Epithelial cell of prostate (primary cell): Measurements from ENCODE around the gene CD7.
"Not testable (repeated sequence)": the region's sequence is repeated elsewhere in the genome, so short reads cannot be mapped to it uniquely, and the experiment has no call there.

Source experiments
- DNase-seq: peaks from one replicate; pipeline ENCODE4 v3.0.0-alpha.2; 2011; ENCODE audit warnings: low read depth, low spot score
- H3K27ac ChIP-seq: fragments of 450-650 bp; 2 replicates; pipeline ENCODE4 v1.5.1; 2017; ENCODE audit warnings: mild to moderate bottlenecking

Gene CD7

DNA sequence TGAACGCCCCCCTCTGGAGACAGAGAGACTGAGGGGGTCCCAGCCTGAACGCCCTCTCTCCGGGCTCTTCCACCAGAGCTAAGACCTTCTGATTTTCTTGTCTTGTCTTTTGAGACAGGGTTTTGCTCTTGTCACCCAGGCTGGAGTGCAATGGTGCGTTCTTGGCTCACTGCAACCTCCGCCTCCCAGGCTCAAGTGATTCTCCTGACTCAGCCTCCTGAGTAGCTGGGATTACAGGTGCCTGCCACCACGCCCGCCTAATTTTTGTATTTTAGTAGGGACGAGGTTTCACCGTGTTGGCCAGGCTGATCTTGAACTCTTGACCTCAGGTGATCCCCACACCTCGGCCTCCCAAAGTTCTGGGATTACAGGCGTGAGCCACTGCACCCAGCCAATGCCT lies 30.6 kb upstream of the CD7 start:
- not testable (repeated sequence) for DNase-seq, H3K27ac ChIP-seq

DNA sequence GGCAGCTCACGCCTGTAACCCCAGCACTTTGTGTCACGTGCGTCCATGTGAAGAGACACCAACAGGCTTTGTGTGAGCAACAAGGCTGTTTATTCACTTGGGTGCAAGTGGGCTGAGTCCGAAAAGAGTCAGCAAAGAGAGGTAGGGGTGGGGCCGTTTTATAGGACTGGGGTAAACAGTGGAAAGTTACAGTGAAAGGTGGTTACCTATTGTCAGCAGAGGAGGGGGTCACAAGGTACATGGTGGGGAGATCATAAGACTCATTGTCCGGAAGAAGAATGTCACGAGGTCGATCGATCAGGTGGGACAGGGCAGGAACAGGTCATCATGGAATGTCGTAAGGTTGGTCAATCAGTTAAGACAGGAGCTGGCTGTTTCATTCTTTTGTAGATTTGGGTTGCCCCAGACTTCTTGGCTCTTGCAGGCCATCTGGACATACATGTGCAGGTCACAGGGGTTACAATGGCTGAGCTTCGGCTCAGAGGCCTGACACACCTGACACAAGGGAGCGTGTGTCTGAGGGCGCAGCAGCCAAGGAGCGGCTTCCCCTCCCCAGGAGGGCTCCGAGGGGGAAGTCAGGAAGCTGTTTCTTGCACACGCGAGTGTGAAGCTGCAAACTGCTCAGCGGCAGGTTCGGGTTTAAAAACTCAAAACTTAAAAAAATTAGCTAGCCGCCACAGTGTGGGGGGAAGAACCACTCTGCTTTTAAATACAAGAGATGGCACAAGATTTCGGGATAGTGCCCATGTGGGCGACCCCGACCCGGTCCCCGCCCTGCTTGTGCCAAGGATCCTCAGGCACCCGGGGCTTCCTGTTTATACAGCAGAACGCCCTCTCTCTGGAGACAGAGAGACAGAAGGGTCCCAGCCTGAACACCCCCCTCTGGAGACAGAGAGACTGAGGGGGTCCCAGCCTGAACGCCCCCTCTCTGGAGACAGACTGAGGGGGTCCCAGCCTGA lies 29.2 kb upstream of the CD7 start:
- DNase-seq: no peak
- H3K27ac ChIP-seq: no peak overlapping the region

DNA sequence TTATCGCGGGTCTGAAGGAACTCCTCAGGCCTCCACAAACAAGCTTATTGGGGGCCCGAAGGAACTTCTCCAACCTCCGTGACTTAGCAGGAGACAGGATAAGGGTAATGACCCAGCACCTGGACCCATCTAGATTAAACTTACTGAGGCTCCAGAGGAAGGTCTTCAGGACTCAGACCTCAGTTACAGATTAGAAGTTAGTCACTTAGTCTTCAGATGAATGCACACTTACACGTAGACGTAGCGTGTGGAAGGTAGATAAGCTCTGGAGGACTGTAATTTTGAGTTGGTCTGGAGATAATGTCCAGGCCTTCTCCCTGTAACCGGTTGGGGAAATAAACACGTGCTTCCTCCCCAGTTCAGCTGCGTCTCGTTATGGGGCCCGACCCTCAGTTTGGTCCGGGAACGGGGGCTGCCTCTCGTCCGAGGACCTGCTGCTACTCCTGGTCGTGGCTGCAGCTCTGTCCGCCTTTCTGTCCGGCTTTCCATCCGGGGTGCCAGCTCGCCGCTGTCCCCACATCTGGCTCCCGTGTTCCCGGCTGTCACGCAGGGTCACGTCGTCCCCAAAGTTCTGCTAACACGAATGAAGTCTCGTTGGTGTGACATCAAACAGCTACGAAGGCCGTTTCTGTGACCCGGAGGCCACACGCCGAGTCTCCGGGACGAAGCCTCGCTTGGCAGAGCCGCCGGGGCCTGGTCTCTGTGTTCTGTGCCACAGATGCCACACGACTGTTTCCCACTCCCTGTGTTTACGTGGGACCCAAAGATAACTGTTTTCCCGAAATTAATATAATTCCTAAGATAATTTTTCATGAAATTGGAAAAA lies 28.0 kb upstream of the CD7 start:
- no peak for DNase-seq
- no peak overlapping the region for H3K27ac ChIP-seq

DNA sequence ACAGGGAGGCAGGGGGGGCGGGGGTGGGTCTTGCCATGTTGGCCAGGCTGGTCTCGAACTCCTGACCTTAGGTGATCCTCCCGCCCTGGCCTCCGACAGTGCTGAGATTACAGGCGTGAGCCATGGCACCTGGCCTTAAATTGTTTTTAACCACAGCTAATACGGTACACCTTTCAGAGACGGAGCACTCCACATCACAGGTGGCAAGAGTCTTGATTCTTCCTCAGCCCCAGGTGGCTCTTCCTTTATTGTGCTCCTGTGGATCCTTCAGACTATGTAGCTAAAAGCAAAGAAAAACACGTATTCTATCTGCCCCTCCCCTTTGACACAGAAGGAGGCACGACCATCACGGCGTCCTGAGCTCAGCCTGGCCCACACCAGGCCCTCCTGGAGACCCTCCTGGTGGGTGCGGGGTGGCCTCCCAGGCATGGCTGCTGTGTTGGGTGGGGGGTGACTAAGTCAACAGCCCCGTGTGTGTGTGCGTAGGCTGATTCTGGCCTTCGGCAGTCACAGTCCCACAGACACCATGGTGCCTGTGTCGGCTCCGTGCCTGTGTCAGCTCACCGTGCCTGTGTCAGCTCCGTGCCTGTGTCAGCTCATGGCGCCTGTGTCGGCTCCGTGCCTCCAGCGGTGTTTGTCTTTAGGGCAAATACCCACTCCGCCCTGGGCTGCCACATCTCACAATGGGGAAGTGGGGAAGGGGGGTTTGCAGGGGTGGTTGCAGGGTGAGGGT lies 26.9 kb upstream of the CD7 start:
- no peak for DNase-seq
- no peak overlapping the region for H3K27ac ChIP-seq

DNA sequence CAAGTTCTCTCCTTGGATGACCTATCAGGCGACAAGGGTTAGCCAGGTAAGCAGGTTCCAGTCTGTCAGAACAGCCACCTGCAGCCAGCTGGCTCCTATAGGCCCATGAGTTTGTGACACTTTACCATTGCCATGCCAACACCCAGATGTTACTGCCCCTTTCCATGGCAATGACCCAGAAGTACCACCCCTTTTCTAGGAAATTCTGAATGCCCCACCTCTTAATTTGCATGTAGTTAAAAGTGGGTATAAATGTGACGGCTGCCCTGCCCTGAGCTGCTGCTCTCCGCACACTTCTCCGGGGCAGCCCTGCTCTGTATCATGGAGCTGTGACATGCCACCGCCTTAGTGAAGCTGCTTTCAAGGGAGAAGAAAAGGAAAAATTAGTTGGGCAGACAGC lies 26.2 kb upstream of the CD7 start:
- DNase-seq: no peak
- H3K27ac ChIP-seq: no peak overlapping the region

DNA sequence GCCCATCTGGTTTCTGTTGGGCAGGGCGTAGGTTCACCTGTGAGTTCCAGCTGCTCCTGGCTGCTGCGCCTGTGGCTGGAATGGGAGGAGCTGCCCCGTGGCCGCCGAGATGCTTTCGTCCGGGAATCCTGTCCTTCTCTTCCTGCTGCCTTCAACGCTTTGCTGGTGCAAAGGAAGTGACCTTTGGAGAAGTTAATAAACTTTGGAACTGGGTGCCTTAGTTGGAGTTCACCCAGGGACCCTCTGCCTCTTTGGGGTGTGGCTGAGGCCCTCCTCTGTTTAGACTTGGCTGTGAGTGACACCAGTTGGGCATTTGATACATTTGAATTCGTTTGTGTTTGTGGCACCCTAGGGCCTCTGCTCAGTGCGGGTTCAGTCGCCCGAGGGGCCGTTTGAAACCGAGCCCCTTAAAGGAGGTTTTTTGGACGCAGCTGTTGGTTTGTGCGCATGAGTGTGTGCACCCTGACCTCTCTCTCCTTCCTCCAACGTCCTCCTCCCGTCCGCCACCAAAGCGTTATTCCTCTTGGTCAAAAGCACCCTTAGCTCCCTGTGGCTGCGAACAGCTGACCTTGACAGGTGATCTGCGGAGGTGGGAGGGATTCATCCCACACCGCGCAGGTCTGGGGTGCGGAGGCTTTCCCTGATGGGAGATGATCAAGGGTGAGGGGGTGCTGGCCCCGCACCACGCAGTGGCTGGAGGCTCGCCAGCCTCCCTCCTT lies 25.1 kb upstream of the CD7 start:
- DNase-seq: no peak
- no peak overlapping the region for H3K27ac ChIP-seq

DNA sequence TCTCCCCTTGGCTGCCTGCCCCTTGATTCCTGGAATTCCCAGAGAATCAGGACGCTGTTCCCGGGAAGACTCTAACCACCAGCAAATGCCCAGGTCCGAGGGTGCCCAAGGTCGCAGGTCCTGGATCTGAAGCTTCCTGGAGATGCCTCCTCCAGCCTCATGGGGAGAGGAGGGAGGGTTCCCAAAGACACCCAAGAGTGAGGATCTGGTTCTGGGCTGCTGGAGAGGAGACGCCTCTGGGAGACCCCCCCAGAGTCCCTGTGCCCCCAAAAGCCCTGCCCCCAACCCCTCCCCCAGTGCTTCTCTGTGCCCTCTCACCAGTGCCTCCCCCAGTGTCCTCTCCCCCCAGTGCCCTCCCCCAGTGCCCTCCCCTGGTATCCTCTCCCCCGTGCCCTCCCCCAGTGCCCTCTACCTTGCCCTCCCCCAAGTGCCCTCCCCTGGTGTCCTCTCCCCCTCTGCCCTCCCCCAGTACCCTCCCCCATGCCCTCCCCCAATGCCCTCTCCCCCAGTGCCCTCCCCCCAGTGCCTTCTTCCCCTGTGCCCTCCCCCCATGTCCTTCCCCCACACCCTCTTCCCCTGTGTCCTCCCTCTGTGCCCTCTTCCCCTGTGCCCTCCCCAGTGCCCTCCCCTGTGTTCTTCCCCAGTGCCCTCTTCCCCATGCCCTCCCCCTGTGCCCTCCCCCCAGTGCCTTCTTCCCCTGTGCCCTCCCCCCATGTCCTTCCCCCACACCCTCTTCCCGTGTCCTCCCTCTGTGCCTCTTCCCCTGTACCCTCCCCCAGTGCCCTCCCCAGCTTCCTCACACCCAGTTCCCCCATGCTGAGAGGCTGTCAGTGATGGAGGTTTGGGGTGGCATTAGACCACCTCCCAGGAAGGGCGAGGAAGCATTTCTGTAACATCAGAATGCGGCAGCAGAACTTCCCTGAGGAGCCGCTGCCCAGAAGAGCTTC lies 22.5 kb upstream of the CD7 start:
- no peak for DNase-seq
- no peak overlapping the region for H3K27ac ChIP-seq

DNA sequence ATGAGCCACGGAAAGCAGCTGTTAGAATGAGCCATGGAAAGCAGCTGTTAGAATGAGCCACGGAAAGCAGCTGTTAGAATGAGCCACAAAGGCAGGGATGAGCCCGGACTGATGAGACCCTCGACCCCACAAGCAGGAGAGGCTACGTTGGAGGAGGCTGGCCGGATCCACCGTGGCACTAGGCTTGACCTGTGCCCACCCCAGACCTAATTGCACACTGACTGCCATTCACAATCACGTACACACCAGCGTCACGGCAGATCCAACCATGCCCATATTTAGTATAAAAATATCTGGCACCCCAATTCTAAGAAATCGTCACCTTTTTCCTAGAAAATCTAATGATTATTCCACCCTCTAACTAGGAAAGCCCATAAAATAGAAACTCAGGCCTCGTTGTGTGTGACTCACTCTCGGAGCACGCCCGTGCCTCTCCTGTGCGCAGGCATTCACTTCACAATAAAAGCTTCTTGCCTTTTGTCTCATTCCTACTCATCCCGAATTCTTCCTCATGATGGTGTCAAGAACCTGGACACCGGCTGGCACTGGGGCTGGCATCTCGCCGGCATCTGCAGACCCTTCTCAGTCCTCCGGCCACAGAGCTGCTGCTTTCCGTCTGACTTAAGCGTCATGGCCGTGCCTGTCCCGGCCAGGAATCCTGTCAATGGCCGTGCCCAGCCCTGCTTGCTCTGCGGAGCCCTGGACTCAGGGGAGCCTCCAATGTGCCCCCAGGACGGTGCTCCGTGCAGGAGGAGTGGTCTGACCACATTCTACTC lies 21.6 kb upstream of the CD7 start:
- H3K27ac ChIP-seq: no peak overlapping the region
- DNase-seq: no peak

DNA sequence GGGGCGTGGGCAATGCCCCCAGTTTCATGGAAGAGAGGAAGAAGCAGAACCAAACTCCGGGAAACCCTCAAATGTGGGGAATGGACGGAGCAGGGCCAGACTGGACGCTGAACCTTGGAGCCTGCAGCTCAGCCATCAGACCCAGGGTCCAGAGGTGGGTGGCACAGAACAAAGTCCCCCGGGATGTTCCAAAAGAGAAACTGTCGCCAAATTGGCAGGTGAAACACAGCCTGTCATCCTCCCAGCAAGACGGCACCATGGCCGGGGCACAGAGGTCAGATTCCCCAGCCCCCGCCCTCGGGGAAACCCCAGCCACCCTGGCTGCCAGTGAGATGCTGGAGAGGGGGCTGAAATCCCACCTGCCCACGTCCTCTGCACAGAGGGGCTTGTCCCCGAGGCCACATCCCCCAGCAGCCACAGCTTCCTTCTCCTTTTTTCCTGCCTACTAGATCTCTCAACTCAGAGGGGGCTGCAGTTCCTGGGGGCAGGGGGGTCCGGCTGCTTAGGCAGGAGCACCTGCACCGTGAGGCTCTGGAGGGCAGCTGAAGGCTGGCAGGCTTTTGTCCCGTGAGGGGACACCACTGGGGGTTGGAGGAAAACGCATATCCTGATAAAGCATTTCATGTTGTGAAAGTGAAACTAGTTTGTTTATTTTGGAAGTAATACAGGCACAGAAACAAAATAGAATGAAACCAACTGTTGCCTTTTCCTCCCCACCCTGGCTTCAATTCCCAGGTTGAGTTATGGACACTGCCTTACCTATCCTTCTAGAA lies 17.4 kb upstream of the CD7 start:
- no peak overlapping the region for H3K27ac ChIP-seq
- DNase-seq: no peak

DNA sequence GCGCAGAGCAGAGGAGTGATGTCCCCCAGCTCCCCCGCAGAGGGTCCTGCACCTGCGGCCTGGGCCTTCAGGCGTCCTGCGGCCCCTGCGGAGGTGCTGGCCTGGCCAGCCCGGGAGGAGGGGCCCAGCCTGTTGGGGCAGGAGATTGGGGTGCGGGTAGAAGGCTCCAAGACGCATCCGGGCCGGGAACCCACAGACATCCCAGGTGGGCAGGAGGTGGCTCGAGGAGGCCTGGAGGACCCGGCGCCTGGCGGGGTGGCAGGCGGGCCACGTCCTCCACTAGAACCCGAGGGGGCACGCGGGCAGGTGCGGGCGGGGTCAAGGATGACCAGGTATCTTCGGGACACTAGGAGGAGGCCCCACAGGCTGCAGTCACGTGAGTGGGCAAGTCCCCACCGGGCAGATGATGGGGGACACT lies 16.8 kb upstream of the CD7 start:
- H3K27ac ChIP-seq: no peak overlapping the region
- DNase-seq: no peak

DNA sequence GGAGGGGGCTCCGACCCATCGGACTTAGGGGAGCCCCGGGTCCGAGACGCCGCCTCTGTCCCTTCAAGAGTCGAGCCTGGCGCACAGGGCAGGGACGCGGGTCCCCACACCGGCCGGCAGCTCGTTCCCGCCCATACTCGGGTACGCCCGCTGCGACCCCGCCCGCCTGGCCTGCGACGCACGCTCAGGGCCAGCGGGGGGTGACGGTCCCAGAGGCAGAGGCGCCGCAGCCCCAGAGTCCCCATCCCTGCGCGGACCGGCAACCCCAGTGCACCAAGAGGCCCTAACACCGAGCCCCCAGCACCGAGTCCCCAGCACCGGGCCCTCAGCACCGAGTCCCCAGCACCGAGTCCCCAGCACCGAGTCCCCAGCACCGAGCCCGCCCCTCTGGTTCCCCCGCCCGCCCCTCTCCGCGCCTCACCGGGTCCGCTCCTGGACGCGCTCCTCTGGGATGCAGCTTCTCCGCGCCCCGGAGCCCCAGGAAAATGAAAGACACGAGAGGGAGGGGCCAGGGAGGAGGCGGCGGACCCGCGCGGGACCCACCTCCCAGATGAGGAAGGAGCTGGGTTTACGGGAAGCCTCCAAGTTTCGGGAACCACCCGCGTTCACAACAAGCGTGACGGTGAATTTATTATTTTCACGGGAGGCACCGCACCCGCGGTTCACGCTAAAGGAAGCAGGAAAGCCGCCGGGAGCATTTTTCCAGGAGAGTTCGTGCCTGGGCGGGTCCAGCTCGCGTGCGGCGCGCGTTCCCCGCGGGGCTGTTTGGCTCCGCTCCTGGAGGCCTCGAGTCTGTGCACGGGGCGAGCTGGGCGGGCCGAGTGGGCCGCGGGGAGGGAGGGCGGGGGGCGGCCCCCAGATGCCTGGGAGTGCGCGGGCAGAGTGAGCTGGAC lies 16.1 kb upstream of the CD7 start, which contains the start of gene SECTM1:
Gene SECTM1 (minus strand): TSS at position 488 of the 893 bp plus-strand sequence. CDS start 6,526 bp downstream, outside the sequence.
- DNase-seq: no peak
- no peak within 1 kb of the TSS for H3K27ac ChIP-seq

DNA sequence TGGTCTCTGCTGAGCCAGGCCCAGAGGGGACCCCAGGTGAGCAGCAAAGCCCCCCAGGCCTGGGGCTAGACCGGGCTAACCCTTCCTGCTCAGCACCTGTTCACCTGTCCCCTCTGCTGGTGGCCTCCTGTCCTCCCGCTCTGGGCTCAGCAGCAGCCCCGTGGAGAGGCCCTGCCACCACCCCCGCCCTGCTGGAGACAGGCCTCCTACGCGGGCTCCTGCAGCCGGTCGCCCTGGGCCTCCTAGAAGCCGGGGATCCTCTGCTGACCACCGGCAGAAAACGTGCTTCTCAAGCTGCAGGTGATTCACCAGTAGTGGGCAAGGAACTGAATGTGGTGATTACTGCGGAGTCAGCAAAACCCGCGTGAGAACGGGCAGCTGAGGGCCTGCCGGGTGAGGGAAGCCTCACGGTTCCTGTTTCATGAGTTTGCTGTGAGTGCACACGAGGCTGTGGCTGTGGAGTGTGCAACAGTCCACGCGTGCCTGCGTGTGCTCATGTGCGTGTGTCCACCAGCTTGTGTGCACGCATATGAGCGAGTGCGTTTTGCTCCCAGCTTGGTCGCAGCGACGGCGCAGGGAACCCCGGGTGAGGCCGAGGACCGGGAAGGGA lies 15.4 kb upstream of the CD7 start:
- DNase-seq: no peak
- H3K27ac ChIP-seq: no peak overlapping the region

DNA sequence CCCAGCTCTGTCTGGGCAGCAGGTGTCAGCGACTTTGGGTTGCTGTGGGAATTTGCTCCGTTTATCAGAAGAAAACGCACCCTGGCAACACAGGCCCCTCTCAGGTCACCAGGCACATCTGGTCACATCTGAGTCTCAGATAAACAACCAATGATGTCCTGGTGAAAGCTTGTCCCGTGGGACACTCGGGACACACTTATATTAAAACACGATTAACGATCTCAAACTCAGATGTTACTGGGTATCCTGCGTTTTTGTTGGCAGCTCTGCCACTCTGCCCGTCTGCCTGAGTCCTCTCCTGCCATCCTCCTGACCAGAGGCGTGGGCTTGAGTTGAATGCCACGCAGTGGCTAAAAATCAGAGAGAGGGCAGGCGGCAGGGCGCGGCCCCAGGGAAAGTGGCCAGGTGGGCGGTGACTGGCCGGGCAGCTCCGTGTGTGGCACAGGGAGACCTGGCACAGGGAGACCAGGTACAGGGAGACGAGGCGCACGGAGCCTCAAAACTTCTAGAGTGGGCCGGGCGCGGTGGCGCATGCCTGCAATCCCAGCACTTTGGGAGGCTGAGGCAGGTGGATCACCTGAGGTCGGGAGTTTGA lies 14.0 kb upstream of the CD7 start:
- no peak for DNase-seq
- H3K27ac ChIP-seq: no peak overlapping the region

DNA sequence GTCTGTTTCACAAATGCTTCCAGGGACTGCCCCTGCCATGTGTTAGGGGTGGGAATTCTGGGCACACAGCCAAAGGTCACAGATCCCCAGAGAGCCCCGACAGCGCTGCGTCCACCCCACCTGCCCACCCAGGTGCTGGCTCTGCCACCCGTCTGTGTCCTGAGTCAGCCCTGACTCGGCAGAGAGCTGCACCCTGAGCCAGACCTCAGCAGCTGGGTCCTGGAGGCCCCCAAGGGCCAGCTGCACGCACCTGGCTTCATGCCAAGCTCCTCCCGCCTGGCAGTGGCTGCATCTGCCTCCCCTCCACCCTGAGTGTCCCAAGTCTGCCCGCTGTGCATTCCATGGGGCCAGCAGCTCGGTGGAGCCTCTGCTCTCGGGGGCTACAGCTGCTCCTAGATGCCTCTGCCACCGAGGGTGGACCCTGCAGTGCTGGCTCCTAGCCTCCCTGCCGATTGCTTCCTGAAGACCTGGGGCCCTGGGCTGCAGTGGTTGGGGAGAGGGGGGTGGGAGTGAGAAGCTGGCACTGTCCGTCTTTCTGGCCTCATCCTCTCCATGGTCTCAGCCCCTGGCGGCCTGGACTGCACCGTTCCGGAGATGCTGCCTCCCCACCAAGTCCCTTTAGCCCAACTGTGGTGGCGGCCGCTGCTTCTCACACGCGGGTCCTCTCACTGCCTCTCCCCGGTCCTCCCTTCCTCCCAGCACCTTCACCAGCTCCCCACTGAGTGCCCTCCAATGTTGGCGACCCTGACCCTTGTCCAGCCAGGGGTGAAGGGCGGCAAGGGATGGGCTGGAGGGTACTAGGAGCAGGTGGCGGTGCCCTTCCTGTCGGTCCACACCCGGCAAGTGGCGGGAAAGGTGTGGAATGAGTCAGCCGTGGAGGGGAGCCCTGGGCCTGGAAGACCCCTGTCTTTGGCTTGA lies 13.2 kb upstream of the CD7 start:
- no peak overlapping the region for H3K27ac ChIP-seq
- no peak for DNase-seq
